Activated CD8-positive, alpha-beta memory T cell treated with anti-CD3 and anti-CD28 coated beads for 36 hours (primary cell): ENCODE data around the gene AMZ1. TPM values are rescaled to one million over a fixed set of nuclear protein-coding genes. Genes with fewer than 3 reads are reported as not detected.
"Not testable (repeated sequence)": the region's sequence is repeated elsewhere in the genome, so short reads cannot be mapped to it uniquely, and the experiment has no call there.

ENCODE experiments used
- CTCF ChIA-PET: fragments of 350-600 bp; sonication (Branson Sonifier 250); formaldehyde crosslinking; loops from one replicate; lab custom pipeline; 2021; ENCODE audit warnings: antibody characterized with exemption; lab: Charles Lee
- POLR2A ChIA-PET: fragments of 350-600 bp; sonication (Branson Sonifier 250); formaldehyde crosslinking; loops from one replicate; lab custom pipeline; 2021; ENCODE audit warnings: antibody characterized with exemption; lab: Charles Lee
- total RNA-seq, 2 experiments: library from RNA; stranded (reverse); gene quantifications; one replicate each; pipeline ENCODE4 v1.2.3, GENCODE V29; 2021

AMZ1 gene
- total RNA-seq, 2 experiments from 2014 or later, result not detected

DNA sequence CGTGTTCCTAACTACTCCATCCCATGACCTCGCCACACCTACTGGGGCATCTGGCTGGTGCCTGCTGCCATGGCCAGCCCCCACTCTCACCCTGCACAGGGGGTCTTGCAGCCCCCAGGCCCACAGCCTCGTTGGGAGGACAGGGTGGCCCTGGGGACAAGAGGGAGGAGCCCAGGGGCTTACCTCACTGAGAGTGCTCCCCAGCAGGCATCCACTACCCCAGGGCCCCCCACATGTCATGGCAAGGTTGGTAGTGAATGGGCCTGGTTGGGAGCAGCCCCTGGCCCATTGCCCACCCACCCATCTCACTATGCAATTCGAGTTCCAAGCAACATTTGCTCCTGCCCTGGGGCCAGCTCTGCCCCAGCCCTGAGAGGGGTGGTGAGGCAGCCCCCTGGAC lies 24.0 kb upstream of the AMZ1 start:
- ChIA-PET POLR2A (no interaction called here), CTCF (no interaction called here)

DNA sequence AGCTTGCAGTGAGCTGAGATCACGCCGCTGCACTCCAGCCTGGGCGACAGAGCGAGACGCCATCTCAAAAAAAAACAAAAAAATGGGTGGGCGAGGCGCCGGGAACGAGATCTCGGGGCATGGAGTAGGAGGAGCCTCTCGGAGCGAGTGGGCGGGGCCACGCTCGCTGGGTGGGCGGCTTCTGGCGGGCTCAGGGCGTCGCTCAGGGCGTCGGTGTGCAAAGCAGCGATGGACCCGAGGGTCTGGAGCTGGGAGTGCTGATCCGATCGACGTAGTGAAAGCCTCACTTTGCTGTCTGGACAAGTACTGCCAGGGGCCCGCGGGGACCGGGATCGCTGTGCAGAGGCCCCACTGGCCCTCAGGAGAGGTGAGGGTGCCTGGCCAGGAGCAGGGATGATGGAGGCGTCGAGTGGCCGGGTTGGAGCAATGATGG lies 22.6 kb upstream of the AMZ1 start:
- CTCF ChIA-PET, result interaction anchor here (2.9 kb wide), 1 partner anchor 44 kb away, joined by 13 read pairs; no protein-coding TSS in a partner anchor
- POLR2A ChIA-PET, result no interaction called here

DNA sequence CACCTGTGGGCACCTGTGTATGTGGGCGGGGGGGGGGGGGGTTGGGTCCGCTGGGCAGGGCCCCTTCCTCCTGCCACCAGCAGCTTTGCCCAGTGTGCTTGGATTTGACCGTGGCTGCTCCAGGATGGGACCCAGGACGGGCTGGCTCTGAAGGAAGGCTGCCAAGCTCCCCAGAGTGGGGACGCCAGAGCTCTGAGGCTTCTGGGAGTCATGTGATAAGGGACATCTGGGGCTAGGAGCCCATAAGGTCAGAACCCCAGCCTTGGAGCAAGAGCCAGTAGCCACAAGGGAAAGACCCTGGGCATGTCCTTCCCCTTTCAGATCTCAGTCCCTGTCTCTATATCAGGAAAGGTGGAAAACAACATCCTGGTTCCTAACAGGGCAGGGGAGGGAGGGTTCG lies 21.8 kb upstream of the AMZ1 start:
- ChIA-PET CTCF (interaction anchor here (2.9 kb wide), 1 partner anchor 43 kb away, joined by 13 read pairs; no protein-coding TSS in a partner anchor), POLR2A (no interaction called here)

DNA sequence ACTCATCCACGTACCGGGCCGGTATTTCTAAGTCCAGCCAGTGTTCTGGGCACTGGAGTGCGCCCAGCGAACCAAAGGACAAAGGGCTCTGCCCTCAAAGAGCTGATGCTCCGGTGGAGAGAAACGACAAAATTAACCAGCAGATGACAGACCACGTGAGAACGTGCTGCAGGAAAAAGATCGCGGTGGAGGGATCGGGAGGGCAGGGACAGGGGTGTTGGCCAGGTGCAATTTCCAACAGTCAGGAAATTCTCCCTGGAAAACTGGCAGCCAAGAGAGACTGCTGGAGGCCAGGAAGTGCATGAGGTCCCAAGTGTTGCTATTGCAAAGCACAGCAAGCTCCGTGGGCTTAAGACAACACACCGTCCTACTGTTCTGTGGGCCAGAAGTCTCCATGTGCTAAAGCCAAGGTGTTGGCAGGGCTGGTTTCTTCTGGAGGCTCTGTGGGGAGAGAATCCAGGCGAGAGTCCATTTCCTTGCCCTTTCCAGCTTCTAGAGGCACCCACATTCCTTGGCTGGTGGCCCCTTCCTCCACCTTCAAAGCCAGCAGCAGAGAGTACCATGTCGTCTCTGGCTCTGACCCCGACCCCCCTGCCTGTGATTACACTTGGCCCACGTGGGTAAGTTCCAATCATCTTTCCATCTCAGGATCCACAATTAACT lies 21.3 kb upstream of the AMZ1 start:
- ChIA-PET POLR2A (no interaction called here), CTCF (interaction anchor here (2.9 kb wide), 1 partner anchor 43 kb away, joined by 13 read pairs; no protein-coding TSS in a partner anchor)

DNA sequence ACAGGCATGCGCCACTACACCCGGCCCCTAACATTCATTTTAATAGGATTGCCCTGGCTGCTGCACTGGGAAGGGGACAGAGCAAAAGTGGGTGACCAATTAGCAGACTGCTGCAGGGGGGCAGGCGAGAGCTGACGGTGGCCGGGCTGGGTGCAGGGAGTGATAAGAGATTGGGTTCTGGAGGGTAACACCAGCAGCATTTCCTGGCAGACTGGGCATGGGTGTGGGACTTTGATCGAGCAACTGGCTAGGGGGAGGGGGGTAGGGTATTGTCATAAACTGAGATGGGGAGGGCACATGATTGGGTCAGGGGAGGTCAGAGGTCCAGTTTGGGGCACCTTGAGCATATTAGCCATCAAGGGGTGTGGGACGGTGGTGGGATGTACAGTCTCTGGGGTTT lies 20.2 kb upstream of the AMZ1 start:
- ChIA-PET CTCF (interaction anchor here (5.2 kb wide), 1 partner anchor 42 kb away, joined by 57 read pairs; no protein-coding TSS in a partner anchor), POLR2A (no interaction called here)

DNA sequence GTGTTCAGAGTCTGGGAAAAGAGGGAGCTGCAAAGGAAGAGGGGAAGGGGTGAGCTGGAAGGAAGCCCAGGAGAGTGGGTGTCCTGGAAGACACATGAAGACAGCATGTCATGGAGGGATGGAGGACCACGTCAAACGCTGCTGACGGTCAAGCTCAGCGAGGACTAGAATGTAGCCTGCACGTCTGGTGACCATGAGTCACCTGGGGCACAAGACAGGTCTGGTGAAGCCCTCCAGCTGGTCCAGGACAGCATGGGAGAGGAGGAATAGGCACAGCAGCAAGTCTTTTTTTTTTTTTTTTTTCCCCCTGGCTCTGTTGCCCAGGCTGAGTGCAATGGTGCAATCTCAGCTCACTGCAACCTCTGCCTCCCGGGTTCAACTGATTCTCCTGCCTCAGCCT lies 19.6 kb upstream of the AMZ1 start:
- ChIA-PET CTCF (interaction anchor here (1.4 to 5.2 kb wide), 2 partner anchors 42 to 48 kb away, joined by 3 to 57 read pairs; no protein-coding TSS in a partner anchor), POLR2A (no interaction called here)

DNA sequence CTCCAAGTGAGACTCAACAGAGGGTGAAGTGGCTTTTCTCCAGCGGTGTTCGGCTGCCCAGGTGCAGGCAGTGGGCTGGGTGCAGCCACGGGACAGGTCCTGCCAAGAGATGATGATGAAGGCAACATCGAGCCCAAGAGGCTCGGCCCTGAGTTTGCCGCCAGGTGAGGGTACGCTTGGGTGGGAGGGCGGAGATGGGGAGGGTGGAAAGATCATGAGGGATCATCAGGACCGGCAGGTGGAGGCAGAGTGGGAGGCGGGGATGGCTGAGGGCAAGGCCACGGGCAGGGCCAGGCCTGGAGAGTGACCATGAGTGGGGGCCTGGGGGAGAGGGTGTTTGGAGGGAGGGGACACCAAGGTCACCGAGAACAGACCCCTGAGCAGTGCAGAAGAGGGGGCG lies 17.8 kb upstream of the AMZ1 start:
- ChIA-PET CTCF (interaction anchor here (0.7 to 5.2 kb wide), 21 partner anchors 12 to 219 kb away, joined by 3 to 57 read pairs (median 4); partner anchors contain the start of gene TTYH3), POLR2A (no interaction called here)

DNA sequence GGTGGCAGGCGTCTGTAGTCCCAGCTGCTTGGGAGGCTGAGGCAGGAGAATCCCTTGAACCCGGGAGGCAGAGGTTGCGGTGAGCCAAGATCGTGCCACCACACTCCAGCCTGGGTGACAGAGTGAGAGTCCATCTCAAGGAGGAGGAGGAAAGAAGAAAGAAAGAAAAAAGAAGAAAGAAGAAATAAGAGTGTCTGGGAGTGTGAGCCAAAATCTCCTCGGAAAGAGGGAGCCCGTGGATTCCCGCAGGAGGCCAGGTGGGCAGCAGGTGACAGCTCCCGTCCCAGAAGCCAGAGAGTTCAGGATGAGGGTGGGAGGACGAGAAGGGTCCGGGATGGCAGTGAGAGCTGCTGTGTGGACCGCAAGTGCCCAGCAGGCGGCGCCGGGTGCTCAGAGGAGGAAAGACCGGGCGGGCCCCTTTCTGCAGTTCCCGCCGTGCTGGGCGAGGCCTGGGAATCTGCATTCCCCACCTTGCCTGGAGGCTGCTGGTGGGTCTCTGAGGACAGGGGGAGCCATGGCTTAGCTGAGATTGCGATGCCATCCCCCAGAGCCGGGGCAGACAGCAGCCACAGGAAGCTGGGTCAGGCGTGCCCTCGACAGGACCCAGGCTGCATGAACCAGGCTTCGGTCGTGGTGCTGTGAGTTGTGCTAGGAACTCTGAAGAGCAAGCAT lies 17.1 kb upstream of the AMZ1 start:
- CTCF ChIA-PET, result interaction anchor here (0.6 to 5.2 kb wide), 25 partner anchors 11 to 420 kb away, joined by 3 to 57 read pairs (median 4); partner anchors contain the start of gene TTYH3
- POLR2A ChIA-PET, result no interaction called here

DNA sequence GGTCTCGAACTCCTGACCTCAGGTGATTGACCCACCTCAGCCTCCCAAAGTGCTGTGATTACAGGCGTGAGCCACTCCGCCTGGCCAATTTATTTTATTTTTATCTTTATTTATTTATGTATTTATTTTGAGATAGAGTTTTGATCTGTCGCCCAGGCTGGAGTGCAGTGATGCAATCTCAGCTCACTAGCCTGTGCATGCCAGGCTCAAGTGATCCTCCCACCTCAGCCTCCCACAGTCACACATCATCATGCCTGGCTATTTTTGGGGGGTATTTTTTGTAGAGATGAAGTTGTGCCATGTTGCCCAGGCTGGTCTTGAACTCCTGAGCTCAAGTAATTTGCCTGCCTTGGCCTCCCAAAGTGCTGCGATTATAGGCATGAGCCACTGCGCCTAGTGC lies 14.8 kb upstream of the AMZ1 start:
- POLR2A ChIA-PET, result interaction anchor here (0.6 kb wide), 1 partner anchor 146 kb away, joined by 3 read pairs; no protein-coding TSS in a partner anchor
- CTCF ChIA-PET, result interaction anchor here (1.2 kb wide), 1 partner anchor 37 kb away, joined by 8 read pairs; no protein-coding TSS in a partner anchor

DNA sequence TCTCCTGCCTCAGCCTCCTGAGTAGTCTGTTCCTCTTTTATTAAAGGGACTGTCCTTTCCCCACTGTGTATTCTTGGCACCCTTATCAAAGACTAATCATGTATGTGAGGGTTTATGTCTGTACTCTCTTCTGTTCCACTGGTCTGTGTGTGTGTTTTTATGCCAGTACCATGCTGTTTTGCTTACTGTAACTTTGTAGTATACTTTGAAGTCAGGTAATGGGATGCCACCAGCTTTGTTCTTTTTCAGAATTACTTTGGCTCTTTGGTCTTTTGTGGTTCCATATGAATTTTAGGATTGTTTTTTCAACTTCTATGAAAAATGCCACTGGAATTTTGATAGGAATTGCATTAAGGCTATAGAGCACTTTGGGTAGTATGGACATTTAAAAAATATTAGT lies 14.1 kb upstream of the AMZ1 start:
- POLR2A ChIA-PET, result interaction anchor here (0.6 kb wide), 1 partner anchor 147 kb away, joined by 3 read pairs; no protein-coding TSS in a partner anchor
- CTCF ChIA-PET, result interaction anchor here (0.6 to 1.2 kb wide), 2 partner anchors 36 to 202 kb away, joined by 3 to 8 read pairs; no protein-coding TSS in a partner anchor

DNA sequence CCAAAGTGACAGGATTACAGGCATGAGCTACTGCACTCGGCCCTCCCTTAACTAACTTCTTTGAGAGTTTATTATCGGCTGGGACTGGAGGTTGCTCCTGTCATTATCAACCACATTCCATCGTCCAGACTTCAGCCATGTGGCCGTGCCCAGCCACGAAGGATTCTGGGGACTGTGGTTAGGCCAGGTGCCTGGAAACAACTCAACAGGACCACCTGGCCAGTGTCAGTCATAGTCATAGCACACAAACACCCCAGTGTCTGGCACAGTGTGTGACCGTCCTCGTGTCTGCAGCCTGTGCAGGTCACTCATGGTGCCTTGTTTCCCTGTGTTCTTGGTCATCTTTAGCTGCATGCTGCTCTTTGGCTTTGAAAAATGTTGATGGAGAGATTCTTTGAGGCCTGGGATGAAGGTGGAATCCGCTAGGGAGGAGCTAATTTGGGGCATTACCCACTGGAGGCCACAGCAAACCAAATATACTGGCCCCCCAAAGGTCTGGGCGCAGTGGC lies 12.7 kb upstream of the AMZ1 start:
- POLR2A ChIA-PET, result no interaction called here
- CTCF ChIA-PET, result no interaction called here

DNA sequence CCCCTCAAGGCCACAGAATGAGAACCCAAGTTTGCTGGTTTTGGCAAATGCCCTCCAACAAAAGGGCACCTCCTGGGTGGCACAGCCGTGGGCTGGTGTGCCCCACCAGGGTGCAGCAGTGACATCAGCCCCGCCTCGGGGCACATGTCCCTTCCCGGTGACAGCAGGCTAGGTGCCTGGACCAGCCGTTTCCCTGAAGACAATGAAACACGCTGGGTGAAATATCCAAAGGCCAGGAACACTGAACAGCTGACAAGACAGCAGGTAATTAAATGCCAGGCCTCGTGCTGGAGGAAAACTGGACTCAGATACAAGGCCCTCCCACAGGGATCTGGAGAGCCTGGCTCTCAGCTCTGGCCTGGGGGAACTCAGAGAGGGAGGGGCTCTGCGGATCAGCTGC lies 11.4 kb upstream of the AMZ1 start:
- POLR2A ChIA-PET, CTCF ChIA-PET: not testable (repeated sequence)

DNA sequence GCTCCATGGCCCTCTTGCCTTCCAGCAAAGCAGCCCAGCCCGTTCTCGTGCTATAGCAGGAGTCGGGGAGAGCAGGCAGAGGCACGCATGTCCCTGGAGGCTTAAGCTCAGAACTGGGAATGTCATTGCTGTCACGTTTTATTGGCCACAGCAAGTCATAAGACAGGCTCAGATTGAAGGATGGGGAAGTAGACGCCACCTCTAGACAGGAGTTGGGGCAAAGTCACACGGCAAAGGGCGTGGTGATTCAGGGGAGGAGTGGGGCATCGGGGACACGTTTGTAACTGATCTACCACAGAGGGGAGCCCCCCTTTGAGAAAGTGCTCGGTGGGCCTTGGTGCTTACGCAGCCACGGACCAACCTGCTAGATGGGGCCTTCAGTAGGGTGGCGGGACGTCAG lies 9.5 kb upstream of the AMZ1 start:
- CTCF ChIA-PET, POLR2A ChIA-PET: not testable (repeated sequence)

DNA sequence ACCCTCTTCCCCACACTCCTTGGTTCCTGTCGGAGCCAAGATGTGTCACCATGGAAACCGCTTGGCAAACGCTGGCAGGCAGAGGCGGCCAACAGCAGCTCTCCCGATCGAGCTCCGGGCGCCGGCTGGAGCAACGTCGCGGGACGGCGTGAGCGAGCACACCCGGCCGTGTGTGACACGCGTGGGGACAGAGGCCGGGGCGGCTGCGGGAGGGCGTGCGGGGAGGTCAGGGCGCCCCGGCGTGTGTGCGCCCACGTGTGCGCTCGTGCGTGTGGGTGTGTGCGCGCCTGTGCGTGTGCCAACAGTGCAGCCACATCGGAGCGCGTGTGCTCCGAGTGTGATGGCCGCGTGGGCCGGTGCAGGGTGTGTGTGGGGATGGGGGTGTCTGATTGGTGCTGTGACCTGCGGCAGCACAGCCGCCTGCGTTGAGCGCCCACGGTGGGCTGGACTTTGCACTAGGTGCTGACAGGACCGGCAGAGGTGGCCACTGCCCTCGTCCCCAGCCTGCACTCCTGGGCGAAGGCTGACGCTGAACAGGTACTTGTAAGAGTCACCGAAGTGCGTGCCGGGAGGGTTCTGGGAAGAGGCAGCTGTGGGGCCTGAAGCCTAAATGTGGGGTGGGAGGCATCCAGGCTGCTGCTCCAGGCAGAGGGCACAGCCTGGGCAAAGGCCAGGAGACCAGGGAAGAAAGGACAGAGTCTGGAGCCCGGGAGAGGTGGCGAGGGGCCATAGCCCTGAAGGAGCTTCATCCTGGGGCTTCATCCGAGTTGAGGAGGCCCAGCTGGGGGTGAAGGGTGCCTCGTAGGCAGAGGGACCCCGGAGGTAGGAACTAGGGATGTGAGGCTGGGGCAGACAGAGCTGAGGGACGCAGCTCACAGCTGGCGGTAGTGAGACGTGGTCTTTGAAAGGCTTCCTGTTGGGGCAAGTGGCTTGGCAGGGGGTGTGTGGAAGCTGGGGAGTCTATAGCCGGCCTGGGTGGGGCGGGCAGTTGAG lies 8.6 kb upstream of the AMZ1 start:
- POLR2A ChIA-PET, result not testable (repeated sequence)
- CTCF ChIA-PET, result interaction anchor here (0.9 to 1.7 kb wide), 2 partner anchors 10 to 20 kb away, joined by 3 to 5 read pairs; no protein-coding TSS in a partner anchor

DNA sequence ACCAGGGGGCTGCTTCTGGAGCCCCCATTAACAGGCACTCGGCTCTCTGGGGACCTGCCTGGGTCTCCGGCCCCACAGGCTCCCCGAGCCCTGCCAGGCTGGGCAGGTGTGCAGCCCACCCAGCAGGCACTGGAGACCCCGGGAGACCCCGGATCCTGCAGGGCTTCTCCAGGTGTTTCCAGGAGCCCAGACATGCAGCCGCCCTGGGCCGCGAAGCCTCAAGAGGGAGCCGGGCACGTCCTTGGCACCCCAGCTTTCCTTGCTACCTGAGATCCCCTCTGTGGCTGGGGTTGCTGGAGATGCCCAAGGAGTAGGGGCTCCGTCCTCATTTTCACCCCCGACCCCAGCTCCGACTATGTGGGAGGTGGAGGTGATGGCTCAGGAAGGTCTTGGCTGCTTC lies 7.7 kb upstream of the AMZ1 start:
- POLR2A ChIA-PET, result no interaction called here
- CTCF ChIA-PET, result interaction anchor here (0.9 to 2.1 kb wide), 4 partner anchors 9 to 229 kb away, joined by 3 to 11 read pairs (median 6); no protein-coding TSS in a partner anchor

DNA sequence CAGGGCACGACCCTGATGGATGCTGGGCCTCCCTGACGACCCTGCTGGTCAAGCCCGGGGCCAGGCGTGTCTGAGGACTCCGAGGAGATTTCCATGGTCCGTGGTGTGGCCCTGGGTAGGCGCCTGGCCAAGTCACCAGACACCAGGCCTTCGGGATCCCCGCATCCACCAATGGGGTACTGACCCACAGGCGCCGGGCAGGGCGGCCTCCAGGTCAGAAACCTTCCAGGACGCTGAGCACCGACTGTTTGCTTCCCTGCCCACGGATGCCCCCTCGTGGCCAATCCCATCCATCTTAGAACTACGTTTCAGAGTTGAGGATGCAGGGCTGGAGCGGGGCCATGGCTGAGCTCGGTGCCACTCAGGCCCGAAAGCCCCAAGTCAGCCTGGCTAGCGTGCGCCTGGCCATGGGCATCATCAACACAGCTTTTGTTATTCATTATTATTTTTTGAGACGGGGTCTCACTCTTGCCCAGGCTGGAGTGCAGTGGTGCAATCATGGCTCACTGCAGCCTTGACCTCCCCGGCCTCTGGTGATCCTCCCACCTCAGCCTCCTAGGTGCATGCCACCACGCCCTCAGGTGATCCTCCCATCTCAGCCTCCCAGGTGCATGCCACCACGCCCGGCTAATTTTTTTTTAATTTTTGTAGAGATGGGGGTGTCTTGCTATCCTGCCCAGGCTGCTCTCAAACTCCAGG lies 7.1 kb upstream of the AMZ1 start:
- ChIA-PET CTCF (interaction anchor here (0.8 to 2.1 kb wide), 6 partner anchors 8 to 230 kb away, joined by 3 to 16 read pairs (median 6); no protein-coding TSS in a partner anchor), POLR2A (no interaction called here)

DNA sequence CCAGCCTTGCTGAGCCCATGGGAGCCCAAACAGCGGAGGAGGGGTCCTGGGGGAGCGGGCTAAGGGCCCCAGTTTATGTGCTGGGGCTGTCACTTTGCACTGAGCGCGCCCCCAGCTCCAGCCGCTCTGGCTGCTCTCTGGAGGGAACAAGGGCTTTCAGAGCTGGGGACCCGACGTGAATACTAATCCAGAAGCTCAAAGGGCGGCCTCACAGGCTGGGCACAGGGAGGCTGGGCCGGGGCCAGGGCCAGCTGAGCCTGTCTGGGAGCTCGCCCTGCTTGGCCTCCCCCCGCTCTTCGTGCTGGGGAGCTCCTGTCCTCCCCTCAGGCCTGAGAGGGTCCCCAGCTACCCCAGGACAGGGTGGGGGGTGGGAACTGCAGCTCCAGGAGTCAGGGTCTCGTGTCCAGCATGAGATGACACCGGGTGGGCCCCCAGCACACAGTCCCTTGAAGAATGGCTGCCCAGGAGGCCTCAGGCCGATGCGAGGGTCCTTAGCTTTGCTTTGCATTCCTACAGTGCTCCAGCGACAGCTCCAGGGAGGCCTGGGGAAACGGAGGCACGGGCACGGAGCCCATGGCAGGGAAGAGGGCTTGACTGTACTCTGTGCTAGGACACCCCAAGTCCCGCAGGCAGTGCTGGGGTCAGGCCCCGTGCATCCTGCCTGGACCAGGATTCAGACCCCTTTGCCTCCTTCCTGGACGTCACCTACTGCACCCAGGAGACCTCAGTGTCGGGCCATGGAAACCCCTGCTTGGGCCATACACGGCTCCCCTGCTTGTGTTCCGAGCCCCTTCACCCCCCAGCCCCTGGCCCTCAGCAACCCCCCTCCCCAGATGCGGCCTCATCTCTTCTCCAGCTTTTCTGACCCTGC lies 5.8 kb upstream of the AMZ1 start:
- POLR2A ChIA-PET, result no interaction called here

More for the DNA sequence above, 5.8 kb upstream of the AMZ1 start:
- CTCF ChIA-PET, result interaction anchor here (0.6 to 2.1 kb wide), 4 partner anchors 12 to 231 kb away, joined by 3 to 16 read pairs (median 8); no protein-coding TSS in a partner anchor
